ENCODE data around the gene GRID1. TPM values are rescaled to one million over a fixed set of nuclear protein-coding genes. Genes with fewer than 3 reads are reported as not detected.

GRID1 gene
- total and polyA plus RNA-seq, 9 of the 15 experiments (the other 6 are each of a cell fraction or from before 2014, with no cell fraction given) = 0.01 to 7.2 (median 1.2) TPM

GRCh38 chr10:86206240-86206579, 160.4 kb downstream of the GRID1 start:
- no TSS peak for BruUV-seq (replicated peaks)
- no peak overlapping the region for H2AFZ ChIP-seq (ENCODE audit: low read depth, low read length)

More at GRCh38 chr10:86206240-86206579, 160.4 kb downstream of the GRID1 start:
- Histone ChIP-seq H3K9me3 (replicated peaks; ENCODE audit: control insufficient read depth, insufficient read depth, low read depth, low read length) (no peaks in the 10 kb centered on the region), H4K20me1 (replicated peaks; ENCODE audit: control insufficient read depth, insufficient read depth, low read length) (no peaks in the 10 kb centered on the region), H3K27me3 (ENCODE audit: control insufficient read depth in 2 of 2, insufficient read depth in 2 of 2, low read length in 2 of 2) (no peaks in the 10 kb centered on the region), H3K9me1 (ENCODE audit: control insufficient read depth, insufficient read depth, low read length) (no peaks in the 10 kb centered on the region), H3K4me3 (no peak overlapping the region), H3K9ac (ENCODE audit: insufficient read depth in 1 of 2, low read depth in 2 of 2, low read length in 2 of 2) (no peak overlapping the region), H3K4me1 (replicated peaks in 1 of 2; ENCODE audit: control insufficient read depth in 2 of 2, insufficient read depth in 2 of 2, low read length in 2 of 2) (no peaks in the 10 kb centered on the region), H3K27ac (ENCODE audit: extremely low read depth, low read depth, low read length) (no peak overlapping the region), H3K4me2 (ENCODE audit: insufficient read depth, low read length) (no peak overlapping the region), H3K79me2 (ENCODE audit: control insufficient read depth, insufficient read depth, low read length) (no peaks in the 10 kb centered on the region), H3K36me3 (ENCODE audit: control insufficient read depth, insufficient read depth, low read length) (no peaks in the 10 kb centered on the region)
- FAIRE-seq (no peak), ATAC-seq (no peak), DNase-seq (ENCODE audit: extremely low read depth in 1 of 4, low spot score in 3 of 4) (no peak)
- TF ChIP-seq, protein P1, sequence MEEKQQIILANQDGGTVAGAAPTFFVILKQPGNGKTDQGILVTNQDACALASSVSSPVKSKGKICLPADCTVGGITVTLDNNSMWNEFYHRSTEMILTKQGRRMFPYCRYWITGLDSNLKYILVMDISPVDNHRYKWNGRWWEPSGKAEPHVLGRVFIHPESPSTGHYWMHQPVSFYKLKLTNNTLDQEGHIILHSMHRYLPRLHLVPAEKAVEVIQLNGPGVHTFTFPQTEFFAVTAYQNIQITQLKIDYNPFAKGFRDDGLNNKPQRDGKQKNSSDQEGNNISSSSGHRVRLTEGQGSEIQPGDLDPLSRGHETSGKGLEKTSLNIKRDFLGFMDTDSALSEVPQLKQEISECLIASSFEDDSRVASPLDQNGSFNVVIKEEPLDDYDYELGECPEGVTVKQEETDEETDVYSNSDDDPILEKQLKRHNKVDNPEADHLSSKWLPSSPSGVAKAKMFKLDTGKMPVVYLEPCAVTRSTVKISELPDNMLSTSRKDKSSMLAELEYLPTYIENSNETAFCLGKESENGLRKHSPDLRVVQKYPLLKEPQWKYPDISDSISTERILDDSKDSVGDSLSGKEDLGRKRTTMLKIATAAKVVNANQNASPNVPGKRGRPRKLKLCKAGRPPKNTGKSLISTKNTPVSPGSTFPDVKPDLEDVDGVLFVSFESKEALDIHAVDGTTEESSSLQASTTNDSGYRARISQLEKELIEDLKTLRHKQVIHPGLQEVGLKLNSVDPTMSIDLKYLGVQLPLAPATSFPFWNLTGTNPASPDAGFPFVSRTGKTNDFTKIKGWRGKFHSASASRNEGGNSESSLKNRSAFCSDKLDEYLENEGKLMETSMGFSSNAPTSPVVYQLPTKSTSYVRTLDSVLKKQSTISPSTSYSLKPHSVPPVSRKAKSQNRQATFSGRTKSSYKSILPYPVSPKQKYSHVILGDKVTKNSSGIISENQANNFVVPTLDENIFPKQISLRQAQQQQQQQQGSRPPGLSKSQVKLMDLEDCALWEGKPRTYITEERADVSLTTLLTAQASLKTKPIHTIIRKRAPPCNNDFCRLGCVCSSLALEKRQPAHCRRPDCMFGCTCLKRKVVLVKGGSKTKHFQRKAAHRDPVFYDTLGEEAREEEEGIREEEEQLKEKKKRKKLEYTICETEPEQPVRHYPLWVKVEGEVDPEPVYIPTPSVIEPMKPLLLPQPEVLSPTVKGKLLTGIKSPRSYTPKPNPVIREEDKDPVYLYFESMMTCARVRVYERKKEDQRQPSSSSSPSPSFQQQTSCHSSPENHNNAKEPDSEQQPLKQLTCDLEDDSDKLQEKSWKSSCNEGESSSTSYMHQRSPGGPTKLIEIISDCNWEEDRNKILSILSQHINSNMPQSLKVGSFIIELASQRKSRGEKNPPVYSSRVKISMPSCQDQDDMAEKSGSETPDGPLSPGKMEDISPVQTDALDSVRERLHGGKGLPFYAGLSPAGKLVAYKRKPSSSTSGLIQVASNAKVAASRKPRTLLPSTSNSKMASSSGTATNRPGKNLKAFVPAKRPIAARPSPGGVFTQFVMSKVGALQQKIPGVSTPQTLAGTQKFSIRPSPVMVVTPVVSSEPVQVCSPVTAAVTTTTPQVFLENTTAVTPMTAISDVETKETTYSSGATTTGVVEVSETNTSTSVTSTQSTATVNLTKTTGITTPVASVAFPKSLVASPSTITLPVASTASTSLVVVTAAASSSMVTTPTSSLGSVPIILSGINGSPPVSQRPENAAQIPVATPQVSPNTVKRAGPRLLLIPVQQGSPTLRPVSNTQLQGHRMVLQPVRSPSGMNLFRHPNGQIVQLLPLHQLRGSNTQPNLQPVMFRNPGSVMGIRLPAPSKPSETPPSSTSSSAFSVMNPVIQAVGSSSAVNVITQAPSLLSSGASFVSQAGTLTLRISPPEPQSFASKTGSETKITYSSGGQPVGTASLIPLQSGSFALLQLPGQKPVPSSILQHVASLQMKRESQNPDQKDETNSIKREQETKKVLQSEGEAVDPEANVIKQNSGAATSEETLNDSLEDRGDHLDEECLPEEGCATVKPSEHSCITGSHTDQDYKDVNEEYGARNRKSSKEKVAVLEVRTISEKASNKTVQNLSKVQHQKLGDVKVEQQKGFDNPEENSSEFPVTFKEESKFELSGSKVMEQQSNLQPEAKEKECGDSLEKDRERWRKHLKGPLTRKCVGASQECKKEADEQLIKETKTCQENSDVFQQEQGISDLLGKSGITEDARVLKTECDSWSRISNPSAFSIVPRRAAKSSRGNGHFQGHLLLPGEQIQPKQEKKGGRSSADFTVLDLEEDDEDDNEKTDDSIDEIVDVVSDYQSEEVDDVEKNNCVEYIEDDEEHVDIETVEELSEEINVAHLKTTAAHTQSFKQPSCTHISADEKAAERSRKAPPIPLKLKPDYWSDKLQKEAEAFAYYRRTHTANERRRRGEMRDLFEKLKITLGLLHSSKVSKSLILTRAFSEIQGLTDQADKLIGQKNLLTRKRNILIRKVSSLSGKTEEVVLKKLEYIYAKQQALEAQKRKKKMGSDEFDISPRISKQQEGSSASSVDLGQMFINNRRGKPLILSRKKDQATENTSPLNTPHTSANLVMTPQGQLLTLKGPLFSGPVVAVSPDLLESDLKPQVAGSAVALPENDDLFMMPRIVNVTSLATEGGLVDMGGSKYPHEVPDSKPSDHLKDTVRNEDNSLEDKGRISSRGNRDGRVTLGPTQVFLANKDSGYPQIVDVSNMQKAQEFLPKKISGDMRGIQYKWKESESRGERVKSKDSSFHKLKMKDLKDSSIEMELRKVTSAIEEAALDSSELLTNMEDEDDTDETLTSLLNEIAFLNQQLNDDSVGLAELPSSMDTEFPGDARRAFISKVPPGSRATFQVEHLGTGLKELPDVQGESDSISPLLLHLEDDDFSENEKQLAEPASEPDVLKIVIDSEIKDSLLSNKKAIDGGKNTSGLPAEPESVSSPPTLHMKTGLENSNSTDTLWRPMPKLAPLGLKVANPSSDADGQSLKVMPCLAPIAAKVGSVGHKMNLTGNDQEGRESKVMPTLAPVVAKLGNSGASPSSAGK (IDR thresholded peaks at IDR 0.05) = no peak
- no peak for TF ChIP-seq MIER1 (IDR thresholded peaks at IDR 0.05; ENCODE audit: low read depth)
- no peak for TF ChIP-seq XRCC3 (IDR thresholded peaks at IDR 0.05)
- no peak for TF ChIP-seq OTX1 (CRISPR knock-in tag; IDR thresholded peaks at IDR 0.05)
- no peak for TF ChIP-seq JUND (IDR thresholded peaks at IDR 0.05; ENCODE audit: borderline replicate concordance, low read depth, low read length)
- TF ChIP-seq JUND (tag; IDR thresholded peaks at IDR 0.05; ENCODE audit: borderline replicate concordance, low read depth, low read length) = no peak
- no peak for TF ChIP-seq SMARCA5 (IDR thresholded peaks at IDR 0.05)
- TF ChIP-seq RNF2 (IDR thresholded peaks at IDR 0.05) = no peak
- no peak for TF ChIP-seq CBX2 (IDR thresholded peaks at IDR 0.05; ENCODE audit: insufficient read depth, low read length, poor library complexity, severe bottlenecking)
- TF ChIP-seq JUNB (CRISPR knock-in tag; conservative IDR thresholded peaks at IDR 0.05) = no peak
- TF ChIP-seq POLR3G (IDR thresholded peaks at IDR 0.05; ENCODE audit: extremely low read depth, insufficient read length, insufficient replicate concordance) = no peak
- no peak for TF ChIP-seq FOSL1 (tag; conservative IDR thresholded peaks at IDR 0.05)
- no peak for TF ChIP-seq ZNF23 (CRISPR knock-in tag; IDR thresholded peaks at IDR 0.05)
- TF ChIP-seq ZC3H8 (IDR thresholded peaks at IDR 0.05) = no peak
- TF ChIP-seq NFXL1 (CRISPR knock-in tag; IDR thresholded peaks at IDR 0.05) = no peak
- ChIA-PET POLR2A (interaction anchor here (0.6 kb wide), 1 partner anchor 1666 kb away, joined by 4 read pairs; no protein-coding TSS in a partner anchor), CTCF (ENCODE audit: low intra/inter-chr PET ratio) (no interaction called here)
- intact Hi-C loops (cut with micrococcal nuclease) (no loop called here), in situ Hi-C loops (cut with MboI) (no loop called here)
- WGBS (ENCODE audit: insufficient coverage, low coverage, missing lambda C conversion rate) = 4% methylated on average over 16 of the region's 18 CpGs
